Neural progenitor cell (in vitro differentiated cells): ENCODE measurements around the gene PA2G4. TPM values are rescaled to one million over a fixed set of nuclear protein-coding genes. Genes with fewer than 3 reads are reported as not detected.
A peak's percentile ranks its signal among the peaks of the same experiment; 100 is the strongest.

Source experiments
- DNase-seq: peaks from one replicate; pipeline ENCODE4 v3.0.0-alpha.2; 2016; ENCODE audit warnings: low spot score
- H2AFZ ChIP-seq: fragments of 200-600 bp; sonication (generic); replicated peaks from 2 replicates; pipeline ENCODE4 v1.6.1; 2016; ENCODE audit warnings: antibody characterized with exemption
- H3F3A ChIP-seq: fragments of 200-600 bp; sonication (generic); 2 replicates; pipeline ENCODE4 v1.6.1; 2016; ENCODE audit warnings: antibody characterized with exemption, low read depth
- H3K27ac ChIP-seq: fragments of 200-600 bp; sonication (generic); 2 replicates; pipeline ENCODE4 v1.5.1; 2016; ENCODE audit warnings: mild to moderate bottlenecking
- H3K27me3 ChIP-seq: fragments of 200-600 bp; sonication (generic); 2 replicates; pipeline ENCODE4 v1.6.1; 2016; ENCODE audit warnings: mild to moderate bottlenecking, moderate library complexity
- H3K36me3 ChIP-seq: fragments of 200-600 bp; sonication (generic); 2 replicates; pipeline ENCODE4 v1.5.1; 2016
- H3K4me1 ChIP-seq: fragments of 200-600 bp; sonication (generic); 2 replicates; pipeline ENCODE4 v1.6.1; 2016; ENCODE audit warnings: mixed run types
- H3K4me2 ChIP-seq: fragments of 200-600 bp; sonication (generic); 2 replicates; pipeline ENCODE4 v1.6.1; 2016
- H3K4me3 ChIP-seq: fragments of 200-600 bp; sonication (generic); 2 replicates; pipeline ENCODE4 v1.5.1; 2016
- H3K79me2 ChIP-seq: fragments of 200-600 bp; sonication (generic); 2 replicates; pipeline ENCODE4 v1.6.1; 2016; ENCODE audit warnings: low read depth
- H3K9ac ChIP-seq: fragments of 200-600 bp; sonication (generic); 2 replicates; pipeline ENCODE4 v1.6.1; 2016
- H3K9me3 ChIP-seq: fragments of 200-600 bp; sonication (generic); 2 replicates; pipeline ENCODE4 v1.5.1; 2016; ENCODE audit warnings: low read depth
- H4K20me1 ChIP-seq: fragments of 200-600 bp; sonication (generic); 2 replicates; pipeline ENCODE4 v1.6.1; 2016; ENCODE audit warnings: low read depth
- H3K27ac Mint-ChIP-seq: 3 replicates; pipeline ENCODE4 v1.8.0; 2021; ENCODE audit warnings: mixed read lengths
- H3K27me3 Mint-ChIP-seq: 2 replicates; pipeline ENCODE4 v1.8.0; 2022; ENCODE audit warnings: low read depth, mild to moderate bottlenecking, inconsistent platforms, moderate library complexity, mixed read lengths; ENCODE audit not compliant: insufficient read depth
- H3K36me3 Mint-ChIP-seq: 3 replicates; pipeline ENCODE4 v1.8.0; 2021; ENCODE audit warnings: mixed read lengths
- H3K4me1 Mint-ChIP-seq: 3 replicates; pipeline ENCODE4 v1.8.0; 2021; ENCODE audit warnings: mixed read lengths
- H3K4me3 Mint-ChIP-seq: 3 replicates; pipeline ENCODE4 v1.8.0; 2021; ENCODE audit warnings: mild to moderate bottlenecking, moderate library complexity, mixed read lengths
- H3K9me3 Mint-ChIP-seq: 3 replicates; pipeline ENCODE4 v1.8.0; 2020; ENCODE audit warnings: mixed read lengths
- CTCF ChIP-seq: fragments of 200-600 bp; sonication (generic); IDR thresholded peaks from 2 replicates; pipeline ENCODE4 v1.5.1; 2017; ENCODE audit warnings: antibody characterized with exemption, mild to moderate bottlenecking
- EZH2 ChIP-seq: fragments of 200-600 bp; sonication (generic); IDR thresholded peaks from 2 replicates; pipeline ENCODE4 v1.6.1; 2017; ENCODE audit warnings: antibody characterized with exemption, mild to moderate bottlenecking, moderate library complexity
- EZH2phosphoT487 ChIP-seq: fragments of 200-600 bp; sonication (generic); IDR thresholded peaks from 2 replicates; pipeline ENCODE4 v1.6.1; 2017; ENCODE audit warnings: antibody characterized with exemption
- total RNA-seq: library from RNA; depleted of rRNA; stranded (reverse); fragments of >200 nt; gene quantifications from 2 replicates; pipeline ENCODE4 v1.2.3, GENCODE V29; 2015; ENCODE audit warnings: low replicate concordance

The PA2G4 gene
- total RNA-seq, 1 donor from 2014 or later, result 242 TPM

- H3K27me3 Mint-ChIP-seq, result peaks cover 11% of the 10 kb centered on the region
- no peak for DNase-seq
- Histone ChIP-seq H3K27me3 (no peaks in the 10 kb centered on the region), H3K36me3 (peaks cover 8% of the 10 kb centered on the region), H3K79me2 (no peaks in the 10 kb centered on the region), H3F3A (peaks cover 19% of the 10 kb centered on the region), H3K9me3 (no peaks in the 10 kb centered on the region), H3K9ac (no peak overlapping the region), H3K4me1 (no peaks in the 10 kb centered on the region), H3K4me3 (no peak overlapping the region), H4K20me1 (no peaks in the 10 kb centered on the region), H3K27ac (no peak overlapping the region), H2AFZ (no peak overlapping the region), H3K4me2 (no peak overlapping the region)
- peaks cover 47% of the 10 kb centered on the region for H3K36me3 Mint-ChIP-seq
- no peak overlapping the region for H3K27ac Mint-ChIP-seq
- H3K4me3 Mint-ChIP-seq, result no peak overlapping the region
- H3K4me1 Mint-ChIP-seq, result no peaks in the 10 kb centered on the region
- TF ChIP-seq EZH2 (no peak), EZH2phosphoT487 (no peak), CTCF (no peak)
- no peaks in the 10 kb centered on the region for H3K9me3 Mint-ChIP-seq
Measured at GRCh38 chr12:56141946-56142784, 37.8 kb downstream of the PA2G4 start.

GRCh38 chr12:56143217-56143616 is 38.9 kb downstream of the PA2G4 start:
- H3K4me2 ChIP-seq, result no peak overlapping the region
- Mint-ChIP-seq H3K4me3 (no peak overlapping the region), H3K27me3 (peaks cover 11% of the 10 kb centered on the region), H3K4me1 (no peaks in the 10 kb centered on the region), H3K36me3 (peaks cover 41% of the 10 kb centered on the region), H3K9me3 (no peaks in the 10 kb centered on the region), H3K27ac (peak overlapping the region; percentile 52)
- peaks cover 8% of the 10 kb centered on the region for H3K36me3 ChIP-seq
- H3K4me1 ChIP-seq, result no peaks in the 10 kb centered on the region
- H3K4me3 ChIP-seq, result no peak overlapping the region
- TF ChIP-seq EZH2phosphoT487 (no peak), CTCF (no peak), EZH2 (no peak)
- no peak overlapping the region for H3K27ac ChIP-seq
- peaks cover 19% of the 10 kb centered on the region for H3F3A ChIP-seq
- no peak overlapping the region for H3K9ac ChIP-seq
- no peak overlapping the region for H2AFZ ChIP-seq
- no peaks in the 10 kb centered on the region for H3K79me2 ChIP-seq
- H4K20me1 ChIP-seq, result no peaks in the 10 kb centered on the region
- H3K9me3 ChIP-seq, result no peaks in the 10 kb centered on the region
- no peaks in the 10 kb centered on the region for H3K27me3 ChIP-seq
- DNase-seq, result no peak

GRCh38 chr12:56143870-56144269 is 39.5 kb downstream of the PA2G4 start:
- no peak for DNase-seq
- Mint-ChIP-seq H3K4me3 (no peak overlapping the region), H3K4me1 (no peaks in the 10 kb centered on the region), H3K27ac (no peak overlapping the region), H3K9me3 (no peaks in the 10 kb centered on the region), H3K27me3 (peaks cover 6% of the 10 kb centered on the region), H3K36me3 (peaks cover 34% of the 10 kb centered on the region)
- no peaks in the 10 kb centered on the region for H3K27me3 ChIP-seq
- peaks cover 8% of the 10 kb centered on the region for H3K36me3 ChIP-seq
- H3K9me3 ChIP-seq, result no peaks in the 10 kb centered on the region
- TF ChIP-seq CTCF (no peak), EZH2phosphoT487 (no peak), EZH2 (no peak)
- no peaks in the 10 kb centered on the region for H3K79me2 ChIP-seq
- no peak overlapping the region for H2AFZ ChIP-seq
- H4K20me1 ChIP-seq, result no peaks in the 10 kb centered on the region
- H3K4me1 ChIP-seq, result no peaks in the 10 kb centered on the region
- no peak overlapping the region for H3K4me2 ChIP-seq
- H3F3A ChIP-seq, result peaks cover 19% of the 10 kb centered on the region
- H3K4me3 ChIP-seq, result no peak overlapping the region
- no peak overlapping the region for H3K27ac ChIP-seq
- no peak overlapping the region for H3K9ac ChIP-seq
